NK-92 (cell line): Measurements from ENCODE around the gene PAF1.

Experiments used
- DNase-seq: peaks from one replicate; lab custom pipeline; 2025; ENCODE audit not compliant: unreplicated experiment; lab: John Stamatoyannopoulos, UW

The PAF1 gene

DNA sequence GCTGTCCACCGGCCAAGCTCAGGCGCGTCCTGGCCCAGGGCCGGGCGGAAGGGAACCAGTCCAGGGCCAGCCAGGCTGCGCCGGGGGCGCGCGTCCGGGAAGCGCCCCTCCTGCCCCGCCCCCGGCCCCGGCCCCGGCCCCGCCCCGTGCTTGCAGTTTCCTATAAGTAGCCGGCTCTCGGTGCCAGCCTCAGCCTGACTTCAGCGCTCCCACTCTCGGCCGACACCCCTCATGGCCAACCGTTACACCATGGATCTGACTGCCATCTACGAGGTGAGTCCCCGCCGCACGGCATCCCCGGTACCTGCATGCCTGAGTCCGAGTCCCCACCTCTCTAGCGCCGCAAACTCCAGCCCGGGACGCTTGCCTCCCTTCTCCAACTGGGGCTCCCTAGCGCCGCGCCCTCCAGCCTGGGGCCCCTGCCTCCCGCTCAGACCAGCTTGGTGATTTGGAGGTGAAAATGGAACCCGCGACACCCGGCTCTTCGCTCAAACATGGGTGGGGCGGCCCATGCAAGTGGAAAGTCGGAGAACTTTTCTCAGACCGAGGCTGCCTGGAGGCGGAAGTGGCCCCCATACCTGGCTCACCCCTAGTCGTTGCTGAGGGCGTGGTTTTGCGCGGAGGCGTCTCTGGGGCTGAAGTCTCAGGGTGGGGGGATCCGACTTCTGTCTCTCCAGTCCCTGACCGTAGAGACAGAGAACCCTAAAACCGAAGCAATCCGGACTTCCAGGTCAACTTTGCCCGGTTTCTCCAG, 15.9 kb upstream of the PAF1 start, which contains the start of gene ZFP36:
TSS of gene ZFP36 (plus strand) at position 192 of the 754 bp plus-strand sequence. CDS start at position 250, 58 bp downstream.
- no peak for DNase-seq

DNA sequence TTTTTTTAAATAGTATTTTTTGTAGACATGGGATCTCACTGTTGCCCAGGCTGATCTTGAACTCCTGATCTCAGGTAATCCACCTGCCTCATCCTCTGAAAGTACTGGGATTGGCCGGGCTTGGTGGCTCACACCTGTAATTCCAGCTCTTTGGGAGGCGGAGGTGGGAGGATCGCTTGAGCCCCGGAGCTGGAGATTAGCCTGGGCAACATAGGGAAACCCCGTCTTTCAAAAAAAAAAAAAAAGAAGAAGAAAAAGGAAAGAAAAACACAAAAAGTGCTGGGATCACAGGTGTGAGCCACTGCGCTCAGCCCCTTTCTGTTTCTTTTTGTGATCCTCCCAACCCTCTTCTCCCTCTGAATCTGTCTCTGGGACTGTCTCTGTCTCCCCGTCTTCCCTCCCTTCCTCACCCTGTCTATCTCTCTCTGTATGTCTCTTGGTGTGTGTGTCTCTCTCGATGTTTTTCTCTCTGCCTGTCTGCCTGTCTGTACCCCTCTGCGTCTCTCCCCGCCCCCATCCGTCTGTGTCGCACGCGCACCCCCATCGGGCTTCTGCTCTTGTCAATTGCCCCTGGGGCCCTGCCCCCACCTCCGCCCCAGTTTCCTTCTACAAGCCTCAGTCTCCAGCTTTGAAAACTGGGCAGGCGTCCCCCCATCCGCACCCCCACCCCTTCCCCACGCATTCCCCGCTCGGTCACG, 15.2 kb upstream of the PAF1 start:
- DNase-seq = peak; percentile 28

DNA sequence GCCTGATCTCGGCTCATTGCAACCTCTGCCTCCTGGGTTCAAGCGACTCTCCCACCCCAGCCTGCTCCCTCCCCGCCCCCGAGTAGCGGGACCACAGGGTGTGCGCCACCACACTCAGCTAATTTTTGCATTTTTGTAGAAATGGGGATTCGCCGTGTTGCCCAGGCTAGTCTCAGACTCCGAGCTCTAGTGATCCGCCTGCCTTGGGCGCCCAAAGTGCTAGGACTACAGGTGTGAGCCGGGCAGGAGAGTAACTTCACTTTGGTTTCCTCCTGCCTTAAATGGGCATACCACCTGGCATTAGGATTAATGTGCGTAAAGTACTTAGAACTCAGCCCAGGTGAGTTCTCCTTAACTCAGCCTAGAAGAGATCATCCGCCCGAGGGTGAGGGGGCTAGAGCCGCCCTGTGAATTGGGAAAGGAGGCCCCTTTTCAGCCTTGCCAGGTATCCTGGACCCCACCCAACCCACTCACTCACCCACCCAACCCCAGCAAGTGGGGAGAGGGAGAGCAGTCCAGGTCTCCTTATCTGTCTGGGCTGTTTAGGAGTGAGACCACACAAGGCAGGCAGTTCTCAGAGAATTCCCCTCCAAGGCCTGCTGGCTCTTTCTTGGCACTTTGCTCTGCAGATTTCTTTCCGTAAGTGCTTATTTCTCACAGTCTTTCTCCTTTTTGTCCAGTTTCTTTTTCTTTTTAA, 14.5 kb upstream of the PAF1 start:
- no peak for DNase-seq

DNA sequence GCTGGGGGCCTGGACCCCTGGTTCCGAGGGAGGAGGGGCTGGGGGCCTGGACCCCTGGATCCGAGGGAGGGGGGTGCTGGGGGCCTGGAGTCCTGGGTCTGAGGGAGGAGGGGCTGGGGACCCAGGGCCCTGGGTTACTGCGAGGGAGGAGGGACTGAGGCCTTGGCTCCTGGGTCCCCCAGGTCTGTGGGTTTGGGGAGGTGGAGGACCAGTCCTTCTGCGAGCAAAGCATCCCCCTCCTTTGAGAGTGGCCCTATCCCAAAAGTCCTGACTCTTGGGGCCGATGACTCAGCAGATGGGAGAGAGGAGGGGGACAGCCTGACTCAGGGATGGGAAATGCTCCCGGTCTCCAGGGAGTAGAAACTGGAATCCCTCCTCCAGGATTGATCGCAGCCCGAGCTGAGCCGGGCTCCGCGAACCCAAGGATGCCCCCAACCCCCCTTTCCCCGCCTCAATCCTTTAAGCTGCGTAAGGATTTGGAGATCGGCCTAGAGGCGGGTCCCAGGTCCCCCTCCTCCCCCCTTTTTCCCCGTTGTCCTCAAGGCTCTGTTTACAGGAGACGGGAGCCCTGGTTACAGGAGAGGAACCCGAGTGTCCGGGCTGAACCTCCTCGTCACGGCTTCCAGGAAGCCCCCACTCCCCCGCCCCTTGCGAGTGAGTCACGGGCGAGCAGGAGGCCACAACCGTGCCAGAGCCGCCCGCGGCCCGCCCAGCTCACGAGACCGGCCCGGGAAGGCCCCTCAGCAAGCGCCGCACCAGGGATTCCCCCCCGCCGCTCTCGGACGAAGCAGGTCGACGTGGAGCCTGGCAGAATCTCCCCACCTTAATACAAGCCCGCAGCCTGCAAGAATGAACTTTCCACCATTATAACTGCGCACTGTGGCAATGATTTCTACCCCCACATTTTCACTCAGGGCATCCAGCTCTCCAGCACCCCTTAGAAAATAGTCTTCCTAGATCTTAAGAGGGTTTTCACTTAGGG, 12.7 kb upstream of the PAF1 start:
- DNase-seq = peak; percentile 65

DNA sequence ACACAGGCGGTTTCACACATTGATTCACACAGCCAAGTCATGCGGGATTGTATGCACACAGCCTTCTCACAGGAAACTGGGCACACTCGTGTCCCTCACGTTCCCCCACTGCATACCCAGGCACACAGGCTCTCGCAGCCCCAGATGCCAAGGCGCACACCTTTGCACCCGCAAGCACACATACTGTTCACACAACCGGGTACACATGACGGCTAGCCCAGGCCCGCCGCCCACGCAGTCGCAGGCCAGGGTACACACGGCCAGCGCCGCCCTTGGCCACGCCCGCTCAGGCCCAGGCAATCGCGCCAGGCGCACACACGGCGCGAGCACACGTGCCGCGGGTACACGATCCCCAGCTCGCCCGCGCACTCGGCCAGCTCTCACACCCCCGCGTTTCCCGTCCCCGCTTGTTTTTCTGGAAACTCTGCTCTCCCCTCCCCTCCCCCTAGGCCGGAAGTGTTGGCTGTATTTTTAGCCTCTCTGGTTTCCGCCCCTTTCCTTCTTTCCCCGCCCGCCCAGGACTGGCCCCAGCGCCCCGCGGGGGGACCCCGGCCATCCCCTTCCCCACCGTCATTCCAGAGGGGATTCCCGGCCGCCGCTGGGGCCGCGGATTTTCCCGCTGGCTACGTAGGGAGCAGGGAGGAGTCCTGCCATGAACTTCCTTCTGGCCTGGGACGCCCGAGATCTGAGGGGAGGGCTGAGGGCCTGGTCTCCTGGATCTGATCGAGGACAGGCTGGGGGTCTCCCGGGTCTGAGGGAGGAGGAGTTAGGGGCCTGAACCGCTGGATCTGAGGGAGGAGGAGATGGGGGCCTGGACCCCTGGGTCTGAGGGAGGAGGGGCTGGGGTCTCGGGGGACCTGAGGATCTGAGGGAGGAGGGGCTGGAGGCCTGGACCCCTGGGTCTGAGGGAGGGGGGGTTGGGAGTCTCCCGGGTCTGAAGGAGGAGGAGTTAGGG, 11.7 kb upstream of the PAF1 start:
- peak; percentile 33 for DNase-seq

DNA sequence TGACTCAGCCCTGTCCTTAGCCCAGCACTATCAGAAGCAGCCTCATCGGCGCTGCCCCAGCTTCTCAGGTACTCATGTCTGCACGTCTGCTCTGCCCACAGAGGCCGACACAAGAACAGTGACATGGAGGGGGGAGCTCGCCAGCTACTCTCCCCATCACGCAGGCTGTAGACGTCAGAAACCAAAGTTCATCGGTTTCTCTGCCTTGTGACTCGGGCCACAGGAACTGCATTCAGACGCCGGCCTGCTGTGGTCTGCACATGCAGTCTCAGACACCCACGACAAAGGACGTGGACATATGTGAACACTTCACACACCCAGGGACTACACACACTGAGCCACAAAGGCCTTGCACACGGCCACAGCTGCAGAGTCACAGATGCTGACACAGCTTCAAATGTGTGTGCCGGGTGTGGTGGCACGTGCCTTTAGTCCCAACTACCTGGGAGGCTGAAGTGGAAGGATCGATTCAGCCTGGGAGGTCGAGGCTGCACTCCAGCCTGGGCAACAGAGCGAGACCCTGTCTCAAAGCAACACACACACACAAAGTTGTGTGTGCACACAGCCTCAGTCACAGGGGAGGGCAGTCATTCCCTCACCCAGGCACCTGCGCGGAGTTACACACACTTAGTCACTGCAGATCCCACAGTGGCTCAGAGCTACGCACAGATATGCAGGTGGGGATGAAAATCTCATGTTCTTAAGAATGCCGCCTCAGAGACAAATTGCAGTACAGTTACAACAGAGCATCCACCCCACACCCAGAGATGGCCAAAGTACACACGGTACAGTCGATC, 10.8 kb upstream of the PAF1 start:
- peak; percentile 41 for DNase-seq

DNA sequence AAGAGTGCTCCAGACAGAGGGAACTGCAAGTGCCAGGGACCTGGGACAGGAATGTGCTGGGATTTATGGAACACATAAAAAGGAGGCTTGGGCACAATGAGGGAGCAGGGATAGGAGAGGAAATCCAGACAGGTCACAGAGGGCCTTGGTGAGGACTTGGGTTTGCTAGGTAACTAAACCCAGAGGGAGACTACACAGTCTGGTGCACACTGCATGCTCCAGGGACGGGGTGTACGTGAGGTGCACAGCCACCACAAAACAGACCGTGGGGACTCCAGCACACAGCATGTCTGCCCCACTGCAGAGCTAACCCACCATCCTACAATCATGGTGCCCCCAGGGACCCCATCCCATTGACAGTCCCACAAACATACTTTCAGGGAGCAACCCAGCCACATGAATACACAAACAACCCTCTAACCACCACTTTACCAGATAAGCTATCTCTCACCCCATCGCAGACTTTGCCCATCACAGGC, 10.2 kb upstream of the PAF1 start:
- DNase-seq = no peak

DNA sequence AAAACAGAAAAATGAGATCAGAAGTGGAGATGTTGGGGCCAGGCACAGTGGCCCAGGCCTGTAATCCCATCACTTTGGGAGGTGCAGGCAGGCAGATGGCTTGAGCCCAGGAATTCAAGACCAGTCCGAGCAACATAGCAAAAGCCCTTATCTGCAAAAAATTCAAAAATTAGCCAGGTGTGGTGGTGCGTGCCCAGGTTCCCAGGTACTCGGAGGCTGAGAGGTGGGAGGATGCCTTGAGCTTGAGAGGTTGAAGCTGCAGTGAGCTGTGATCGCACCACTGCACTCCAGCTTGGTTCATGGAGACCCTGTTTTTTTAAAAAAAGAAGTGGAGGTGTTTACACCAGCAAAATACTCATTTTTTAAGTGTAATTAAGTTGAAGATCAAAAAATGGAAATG, 9.2 kb upstream of the PAF1 start:
- no peak for DNase-seq

DNA sequence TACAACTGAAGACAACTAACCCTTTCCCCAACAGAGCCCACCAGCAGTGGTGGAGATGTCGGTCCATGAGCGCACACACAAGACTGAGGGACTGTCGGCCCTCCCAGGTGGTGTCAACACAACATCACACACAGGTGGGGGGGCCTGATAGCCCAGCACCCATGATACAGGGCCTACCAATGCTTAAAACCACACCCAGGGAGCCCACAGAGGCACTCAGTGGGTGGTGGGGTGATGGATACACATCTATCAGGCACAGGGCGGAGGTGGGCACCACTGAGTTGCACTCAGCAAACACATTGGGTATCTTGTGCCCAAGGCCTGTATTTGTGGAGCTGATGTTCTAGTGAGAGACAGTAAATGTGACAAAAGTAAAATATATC, 8.8 kb upstream of the PAF1 start:
- DNase-seq = no peak

DNA sequence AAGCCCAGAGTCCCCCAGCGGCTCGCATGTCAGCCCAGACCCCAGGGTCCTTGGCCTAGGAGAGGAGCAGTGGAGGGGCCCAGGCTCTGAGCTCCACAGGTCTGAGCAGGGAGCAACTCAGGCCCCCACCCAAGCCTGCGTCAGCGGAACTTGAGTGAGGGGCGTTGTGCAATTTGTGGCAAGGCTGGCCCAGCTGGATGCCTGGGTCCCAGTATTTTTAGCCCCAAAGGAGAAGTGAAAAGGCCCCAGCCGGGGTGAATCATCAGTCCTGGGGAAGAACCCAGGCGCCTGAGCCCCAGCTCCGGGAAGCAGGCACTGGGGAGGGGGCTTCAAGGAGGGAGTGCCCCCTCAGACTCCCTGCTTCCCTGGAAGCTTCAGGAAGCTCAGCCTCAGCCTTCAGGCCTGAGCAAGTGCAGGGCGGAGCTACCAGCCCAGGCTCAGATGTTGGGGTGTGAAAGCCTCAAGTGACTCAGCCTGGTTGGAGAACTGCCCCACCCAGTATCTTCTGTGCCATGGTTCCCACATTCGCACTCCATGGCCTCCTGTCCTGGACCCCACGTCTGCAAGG, 7.5 kb upstream of the PAF1 start:
- DNase-seq = no peak

DNA sequence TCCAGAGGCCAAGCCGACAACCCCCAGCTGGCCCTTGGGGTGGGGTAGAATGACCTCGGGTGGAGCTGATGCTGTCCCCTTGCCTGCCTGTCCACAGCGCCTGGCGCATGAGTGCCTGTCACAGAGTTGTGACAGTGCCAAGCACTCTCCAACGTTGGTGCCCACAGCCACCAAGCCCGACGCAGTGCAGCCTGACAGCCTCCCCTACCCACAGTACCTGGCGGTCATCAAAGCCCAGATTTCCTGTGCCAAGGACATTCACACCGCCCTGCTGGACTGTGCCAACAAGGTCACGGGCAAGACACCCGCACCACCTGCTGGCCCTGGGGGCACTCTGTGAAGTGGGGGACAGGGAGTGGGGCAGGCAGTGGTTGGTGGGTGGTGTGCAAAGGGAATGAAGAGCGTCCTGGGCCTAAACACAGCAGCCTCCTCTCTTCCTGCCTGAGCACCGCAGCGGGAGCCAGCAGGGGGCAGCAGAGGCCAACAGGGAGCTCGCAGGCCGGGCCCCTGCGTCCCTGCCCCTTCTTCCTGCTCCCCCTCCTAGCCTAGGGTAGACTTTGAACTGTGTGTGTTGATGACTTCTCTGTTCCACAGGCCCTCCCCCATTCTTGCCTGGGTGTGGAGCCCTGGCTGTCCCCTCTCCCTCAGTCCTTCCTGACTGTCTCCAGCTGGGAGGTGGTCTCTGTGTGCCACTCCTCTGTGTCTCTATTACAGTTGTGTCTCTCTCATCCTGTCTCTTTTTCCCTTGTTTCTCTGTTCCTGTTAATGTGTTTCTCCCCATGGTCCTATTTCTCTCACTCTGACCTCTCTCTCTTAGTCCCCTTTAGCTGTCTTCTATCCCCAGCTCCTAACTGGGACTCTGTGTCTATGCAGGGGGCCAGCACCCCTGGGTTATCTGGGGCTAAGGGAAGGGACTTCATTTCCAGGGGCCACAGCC, 6.7 kb upstream of the PAF1 start:
- peak; percentile 45 for DNase-seq

DNA sequence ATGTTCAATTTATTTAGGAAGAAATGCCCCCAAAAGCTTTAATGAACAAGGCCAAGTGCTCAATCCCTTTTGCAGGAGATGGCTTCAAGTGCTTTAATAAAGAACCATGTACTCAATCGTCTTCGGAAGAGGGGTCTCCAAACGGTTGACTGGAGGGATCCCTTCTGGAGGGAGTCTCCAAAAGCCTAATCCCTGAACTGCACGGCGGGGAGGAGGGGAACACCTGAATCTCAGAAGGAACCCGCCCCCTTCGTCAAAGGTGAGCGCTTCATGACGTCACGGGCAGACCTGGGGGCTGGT, 505 bp downstream of the PAF1 start:
- peak; percentile 61 for DNase-seq

DNA sequence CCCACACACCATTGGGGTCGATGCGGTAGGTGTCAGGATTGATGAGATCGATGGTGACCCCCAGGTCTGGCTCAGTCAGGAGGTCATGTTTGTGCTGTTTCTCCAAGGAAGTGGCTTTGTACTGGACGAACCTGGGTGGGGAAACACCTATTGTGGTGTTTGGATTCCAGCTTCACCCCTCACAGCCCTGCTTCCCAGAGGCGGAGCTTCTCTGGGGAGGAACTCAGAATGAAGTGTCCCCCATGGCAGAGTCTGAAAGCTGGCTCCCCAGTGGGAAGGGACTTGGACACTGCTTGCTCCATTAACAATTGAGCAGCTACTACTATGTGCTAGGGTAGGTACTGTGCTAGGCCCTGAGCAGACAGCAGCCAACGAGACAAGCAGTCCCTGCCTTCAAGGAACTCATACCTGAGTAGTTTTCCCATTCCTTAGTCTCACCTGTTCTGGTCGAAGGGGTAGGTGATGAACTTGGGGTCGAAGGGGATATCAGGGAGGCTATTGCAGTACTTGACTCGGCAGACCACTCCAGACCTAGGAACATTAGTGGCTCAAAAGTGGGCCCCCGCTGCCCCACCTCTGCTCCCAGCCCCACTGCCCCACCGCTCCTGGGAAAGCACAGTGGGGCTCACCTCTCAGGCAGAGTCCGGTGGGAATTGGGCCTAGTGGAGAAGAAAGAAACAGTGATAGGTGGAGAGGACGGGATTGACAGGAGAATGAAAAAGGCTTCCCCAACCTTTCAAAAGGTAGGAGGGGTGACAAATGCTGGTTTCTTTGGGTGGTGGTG, 1.1 kb downstream of the PAF1 start:
- DNase-seq = no peak

DNA sequence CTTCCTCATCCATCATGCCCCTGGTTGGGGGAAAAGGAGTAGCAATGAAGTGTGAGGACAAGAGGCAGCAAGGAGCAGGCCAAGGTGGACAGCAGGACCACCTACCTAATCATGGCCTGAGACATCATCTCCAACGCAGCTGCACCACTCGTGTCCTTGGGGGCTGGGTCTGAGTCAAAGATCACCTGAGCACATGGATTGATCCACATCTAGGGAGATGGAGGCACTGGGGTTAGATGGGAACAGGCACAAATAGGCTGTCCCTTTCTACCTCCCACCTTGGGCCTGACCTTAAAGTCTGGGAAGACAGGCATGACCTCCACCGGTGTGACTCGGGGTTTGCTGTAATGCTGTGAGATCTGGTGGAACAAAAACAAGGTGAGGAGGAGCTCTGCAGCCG, 2.2 kb downstream of the PAF1 start:
- no peak for DNase-seq

DNA sequence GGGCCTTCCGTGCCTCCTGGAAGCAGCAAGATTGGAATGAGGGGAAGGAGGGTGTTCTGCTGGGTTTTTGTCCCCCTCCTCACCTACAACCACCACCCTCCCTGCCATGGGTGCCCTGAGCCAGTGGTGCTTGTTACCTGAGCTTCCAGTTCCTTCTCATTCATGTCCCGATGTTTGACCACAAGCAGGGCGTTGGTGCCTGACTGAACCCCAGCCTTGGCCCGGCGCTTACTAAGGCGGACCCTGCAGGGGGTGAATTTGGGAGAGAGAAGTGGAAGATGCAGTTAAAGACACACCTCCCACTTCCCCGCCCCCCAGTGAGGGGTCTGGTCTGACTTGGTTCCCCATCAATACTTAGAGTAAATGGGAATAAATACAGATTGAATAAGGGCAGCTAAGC, 4.3 kb downstream of the PAF1 start:
- no peak for DNase-seq

DNA sequence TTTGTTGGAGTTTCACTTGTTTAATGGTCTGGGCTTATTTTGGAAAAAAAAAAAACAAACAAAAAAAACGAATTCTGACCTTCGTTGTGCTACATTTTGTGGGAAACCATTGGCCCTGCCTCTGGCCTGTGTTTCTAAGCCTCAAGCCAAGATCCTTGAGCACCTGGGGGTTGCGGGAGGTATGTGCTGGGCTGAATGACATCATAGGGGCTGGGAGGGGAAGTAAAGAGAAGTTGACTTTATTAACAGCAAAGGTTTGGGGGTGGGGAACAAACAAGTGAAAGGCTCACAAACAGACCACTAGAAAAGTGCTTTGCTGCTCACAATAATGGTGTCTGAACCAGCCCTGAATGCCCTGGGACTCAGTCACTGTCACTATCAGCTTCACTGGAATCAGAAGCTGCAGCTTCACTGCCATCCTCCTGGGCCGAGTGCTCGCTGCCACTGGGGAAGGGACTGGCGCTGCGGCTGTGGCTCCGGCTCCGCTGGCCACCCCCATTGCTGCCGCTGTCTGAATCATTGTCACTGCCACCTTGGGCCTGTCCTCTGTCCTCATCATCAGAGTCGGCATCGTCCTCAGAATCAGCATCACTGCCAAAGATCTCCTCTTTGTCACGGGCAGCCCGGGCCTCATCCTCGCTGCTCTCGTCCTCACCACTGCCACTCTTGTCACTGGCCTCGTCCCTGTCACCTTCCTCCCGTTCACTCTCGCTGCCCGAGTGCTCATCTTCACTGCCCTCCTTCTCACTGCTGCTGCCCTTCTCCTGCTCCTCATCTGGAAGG, 5.1 kb downstream of the PAF1 start:
- no peak for DNase-seq
